GM21423 (cell line): ENCODE data around the gene TRIM27.
"Not testable (repeated sequence)": the region's sequence is repeated elsewhere in the genome, so short reads cannot be mapped to it uniquely, and the experiment has no call there.

Experiments used
- ATAC-seq: cut with Tn5 transposase; IDR thresholded peaks from one replicate; pipeline ENCODE4 v1.9.1; 2021; ENCODE audit warnings: mild to moderate bottlenecking, moderate library complexity; ENCODE audit not compliant: unreplicated experiment

The TRIM27 gene

DNA sequence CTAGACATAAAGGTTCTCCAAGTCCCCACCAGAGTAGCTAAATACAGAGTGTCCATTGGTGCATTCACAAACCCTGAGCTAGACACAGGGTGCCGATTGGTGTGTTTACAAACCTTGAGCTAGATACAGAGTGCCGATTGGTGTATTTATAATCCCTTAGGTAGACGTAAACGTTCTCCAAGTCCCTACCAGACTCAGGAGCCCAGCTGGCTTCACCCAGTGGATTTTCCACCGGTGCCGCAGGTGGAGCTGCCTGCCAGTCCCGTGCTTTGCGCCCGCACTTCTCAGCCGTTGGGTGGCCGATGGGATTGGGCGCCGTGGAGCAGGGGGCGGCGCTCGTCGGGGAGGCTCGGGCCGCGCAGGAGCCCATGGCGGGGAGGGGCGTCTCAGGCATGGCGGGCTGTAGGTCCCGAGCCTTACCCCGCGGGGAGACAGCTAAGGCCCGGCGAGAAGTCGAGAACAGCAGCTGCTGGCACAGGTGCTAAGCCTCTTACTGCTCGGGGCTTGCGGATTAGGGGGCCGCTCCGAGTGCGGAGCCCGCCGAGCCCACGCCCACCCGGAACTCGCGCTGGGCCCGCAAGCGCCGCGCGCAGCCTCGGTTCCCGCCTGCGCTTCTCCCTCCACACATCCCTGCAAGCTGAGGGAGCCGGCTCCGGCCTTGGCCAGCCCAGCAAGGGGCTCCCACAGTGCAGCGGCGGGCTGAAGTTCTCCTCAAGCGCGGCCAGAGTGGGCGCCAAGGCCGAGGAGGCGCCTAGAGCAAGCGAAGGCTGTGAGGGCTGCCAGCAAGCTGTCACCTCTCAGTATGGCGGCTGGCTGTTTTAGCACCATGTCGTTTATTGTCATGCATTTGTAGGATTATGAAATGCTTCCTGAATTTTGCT is 57.3 kb downstream of the TRIM27 start:
- peak; percentile 38 for ATAC-seq

GRCh38 chr6:28865401-28866204 is 58.2 kb downstream of the TRIM27 start:
- ATAC-seq, result no peak

DNA sequence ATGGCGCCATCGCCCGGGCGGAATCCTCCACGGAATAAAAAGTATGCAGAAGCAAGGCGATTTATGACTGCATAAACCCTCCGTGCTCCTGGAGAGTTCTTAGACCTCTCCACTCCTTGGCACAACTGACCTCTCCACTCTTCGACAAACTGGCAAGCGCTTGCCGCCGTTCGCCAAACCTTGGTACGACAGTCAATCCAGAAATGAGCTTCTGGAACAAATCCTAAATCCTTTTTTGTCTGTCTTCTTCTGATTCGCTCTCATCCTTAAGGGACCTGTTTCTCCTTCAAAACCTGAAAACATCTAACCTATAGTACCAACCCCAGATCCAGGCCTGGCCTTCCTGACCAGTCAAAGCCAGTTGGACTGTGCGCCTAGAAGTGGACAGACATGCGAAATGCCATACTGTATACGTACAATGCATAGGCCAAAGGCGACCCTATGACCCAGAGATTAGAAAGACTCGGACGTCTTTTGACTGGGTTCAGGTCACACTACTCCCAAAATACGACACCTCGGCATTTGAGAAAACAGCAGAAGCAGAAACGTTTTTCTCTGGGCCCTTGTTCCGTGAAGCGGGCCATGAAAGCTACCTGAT is 59.4 kb downstream of the TRIM27 start:
- ATAC-seq, result no peak

DNA sequence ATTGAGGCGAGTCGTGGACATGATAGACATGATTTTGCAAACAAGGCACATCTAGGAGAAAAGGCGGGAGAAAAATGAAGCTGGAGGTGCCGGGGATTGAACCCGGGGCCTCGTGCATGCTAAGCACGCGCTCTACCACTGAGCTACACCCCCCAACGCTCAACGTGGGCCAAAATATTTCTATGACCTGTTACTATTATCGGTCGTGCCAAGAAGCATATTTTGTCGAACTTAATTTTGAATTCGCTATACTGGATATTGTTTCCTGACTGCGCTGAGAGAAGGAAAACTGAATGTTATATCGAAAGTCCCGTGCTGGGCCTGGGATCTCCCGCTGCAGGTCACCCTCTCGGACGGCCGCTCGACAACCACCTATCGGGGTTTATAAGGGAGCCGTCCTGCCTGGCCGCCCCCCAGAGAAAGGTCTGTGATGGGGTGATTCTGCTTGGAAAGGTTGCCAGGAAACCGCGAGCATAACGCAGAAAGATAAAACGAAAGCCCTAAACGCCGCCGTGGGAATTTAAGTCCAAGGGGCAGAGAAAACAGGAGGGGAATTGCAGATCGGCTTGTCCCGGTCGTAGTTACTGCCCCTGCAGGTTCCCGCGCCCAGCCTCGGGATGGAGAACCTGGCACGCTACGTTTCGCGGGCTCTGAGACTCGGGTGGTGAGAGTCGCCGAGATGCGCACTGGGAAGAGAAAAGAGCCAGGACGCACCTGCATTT is 60.0 kb downstream of the TRIM27 start:
- ATAC-seq, result peak; percentile 42

DNA sequence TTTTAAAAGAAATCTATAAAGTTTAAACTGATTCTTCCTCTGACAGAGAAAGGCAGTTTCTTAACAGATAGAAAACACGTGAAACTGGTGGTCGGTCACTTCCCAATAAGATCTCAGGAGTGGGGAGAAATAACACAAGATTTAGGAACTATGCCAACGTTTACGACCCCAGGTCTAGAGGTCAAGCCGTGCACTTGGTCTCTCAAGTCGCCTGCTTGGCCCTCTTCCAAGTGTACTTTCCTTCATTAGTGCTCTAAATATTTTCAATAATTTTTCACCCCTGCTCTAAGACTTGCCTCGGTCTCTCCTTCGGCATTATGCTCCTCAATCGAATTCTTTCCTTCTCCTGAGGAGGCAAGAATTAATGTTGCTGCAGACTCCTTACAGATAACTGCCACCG is 61.7 kb downstream of the TRIM27 start:
- no peak for ATAC-seq

GRCh38 chr6:28861339-28861738 is 62.4 kb downstream of the TRIM27 start:
- no peak for ATAC-seq

DNA sequence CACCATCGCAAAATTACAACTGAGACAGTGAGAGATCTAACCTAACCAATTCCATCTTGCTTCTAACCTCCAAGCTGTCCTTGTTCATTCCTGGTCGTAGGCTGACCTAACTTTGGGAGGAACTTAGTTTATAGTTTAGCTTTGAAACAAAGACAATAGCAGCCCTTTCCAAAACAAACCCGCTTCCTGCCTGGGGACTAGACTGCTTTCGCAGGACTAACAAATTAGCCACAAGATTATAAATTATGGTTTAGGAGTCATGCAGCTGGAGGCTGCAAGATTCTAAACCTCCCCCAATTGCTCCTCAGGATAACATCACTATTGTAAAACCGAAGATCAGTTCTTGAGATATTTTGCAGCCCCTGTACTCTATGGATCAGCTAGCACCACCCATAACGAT is 63.2 kb downstream of the TRIM27 start:
- no peak for ATAC-seq

DNA sequence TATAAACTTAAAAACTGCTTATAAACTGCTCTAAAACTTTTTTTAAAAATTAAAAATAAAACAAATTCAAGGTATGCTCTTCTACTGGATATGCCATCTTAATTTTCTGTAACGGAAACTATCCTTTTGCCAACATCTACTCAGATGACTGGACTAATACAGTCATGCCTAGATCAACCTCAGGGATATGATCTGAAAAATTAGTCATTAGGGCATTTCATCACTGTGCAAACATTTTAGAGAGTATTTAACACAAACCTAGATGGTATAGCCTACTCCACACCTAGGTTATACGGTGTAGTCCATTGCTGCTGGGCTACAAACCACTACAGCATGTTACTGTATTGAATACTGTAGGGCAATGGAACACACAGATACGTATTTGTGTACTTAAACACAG is 64.8 kb downstream of the TRIM27 start:
- no peak for ATAC-seq

GRCh38 chr6:28856620-28857005 is 67.2 kb downstream of the TRIM27 start:
- no peak for ATAC-seq

DNA sequence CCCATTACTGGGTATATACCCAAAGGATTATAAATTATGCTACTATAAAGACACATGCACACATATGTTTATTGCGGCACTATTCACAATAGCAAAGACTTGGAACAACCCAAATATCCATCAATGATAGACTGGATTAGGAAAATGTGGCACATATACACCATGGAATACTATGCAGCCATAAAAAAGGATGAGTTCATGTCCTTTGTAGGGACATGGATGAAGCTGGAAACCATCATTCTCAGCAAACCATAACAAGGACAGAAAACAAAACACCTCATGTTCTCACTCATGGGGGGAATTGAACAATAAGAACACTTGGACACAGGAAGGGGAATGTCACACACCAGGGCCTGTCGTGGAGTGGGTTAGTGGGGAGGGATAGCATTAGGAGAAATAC is 69.4 kb downstream of the TRIM27 start:
- not testable (repeated sequence) for ATAC-seq
